ENCODE measurements around the gene EXOC1L. TPM values are rescaled to one million over a fixed set of nuclear protein-coding genes. Genes with fewer than 3 reads are reported as not detected.

The EXOC1L gene
- total RNA-seq, 1 donor from 2014 or later = not detected

DNA sequence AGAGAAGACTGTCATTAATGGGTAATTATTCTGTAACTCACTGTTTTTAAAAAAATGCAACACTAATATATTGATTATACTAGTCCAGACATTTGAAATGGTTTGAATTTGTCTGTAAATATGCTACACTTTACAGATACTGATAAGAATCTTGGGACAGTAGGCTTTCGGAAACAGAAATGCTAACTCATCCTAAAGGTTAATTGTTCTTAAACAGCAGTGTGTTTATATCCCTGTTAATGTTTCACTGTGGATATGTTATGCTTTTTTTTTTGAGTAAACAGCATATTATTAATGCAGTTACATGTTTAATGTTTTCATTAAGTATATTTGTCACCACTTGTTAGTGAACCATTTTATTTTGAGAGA is 65.2 kb downstream of the EXOC1L start:
- TF ChIP-seq, protein P1, sequence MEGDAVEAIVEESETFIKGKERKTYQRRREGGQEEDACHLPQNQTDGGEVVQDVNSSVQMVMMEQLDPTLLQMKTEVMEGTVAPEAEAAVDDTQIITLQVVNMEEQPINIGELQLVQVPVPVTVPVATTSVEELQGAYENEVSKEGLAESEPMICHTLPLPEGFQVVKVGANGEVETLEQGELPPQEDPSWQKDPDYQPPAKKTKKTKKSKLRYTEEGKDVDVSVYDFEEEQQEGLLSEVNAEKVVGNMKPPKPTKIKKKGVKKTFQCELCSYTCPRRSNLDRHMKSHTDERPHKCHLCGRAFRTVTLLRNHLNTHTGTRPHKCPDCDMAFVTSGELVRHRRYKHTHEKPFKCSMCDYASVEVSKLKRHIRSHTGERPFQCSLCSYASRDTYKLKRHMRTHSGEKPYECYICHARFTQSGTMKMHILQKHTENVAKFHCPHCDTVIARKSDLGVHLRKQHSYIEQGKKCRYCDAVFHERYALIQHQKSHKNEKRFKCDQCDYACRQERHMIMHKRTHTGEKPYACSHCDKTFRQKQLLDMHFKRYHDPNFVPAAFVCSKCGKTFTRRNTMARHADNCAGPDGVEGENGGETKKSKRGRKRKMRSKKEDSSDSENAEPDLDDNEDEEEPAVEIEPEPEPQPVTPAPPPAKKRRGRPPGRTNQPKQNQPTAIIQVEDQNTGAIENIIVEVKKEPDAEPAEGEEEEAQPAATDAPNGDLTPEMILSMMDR (IDR thresholded peaks at IDR 0.05; ENCODE audit: insufficient read depth, low read length, severe bottlenecking) = no peak
- Histone ChIP-seq H3K4me3 (ENCODE audit: low read depth, low read length) (no peak overlapping the region), H3K36me3 (ENCODE audit: control insufficient read depth, insufficient read depth, low read length) (peaks cover 7% of the 10 kb centered on the region), H3K27me3 (ENCODE audit: control insufficient read depth, insufficient read depth, low read length) (no peaks in the 10 kb centered on the region)
- FAIRE-seq = no peak
- DNase-seq (ENCODE audit: low read depth) = no peak

Other genes with a start within 250 kb of the EXOC1L start
- not detected in 2 replicates for gene PDCL2, start 227.5 kb upstream of the EXOC1L start, total RNA-seq
- gene NMU, start 183.5 kb upstream of the EXOC1L start, total RNA-seq = 4.2 and 20.4 TPM in 2 replicates
- 36.9 and 47.2 TPM in 2 replicates for gene EXOC1, start 33.9 kb downstream of the EXOC1L start, total RNA-seq
- gene CEP135, start 129.2 kb downstream of the EXOC1L start, total RNA-seq = 3.7 and 4.1 TPM in 2 replicates